Astrocyte of the hippocampus (primary cell): ENCODE results near the gene PTPRG.
A peak's percentile ranks its signal among the peaks of the same experiment; 100 is the strongest.
"Not testable (repeated sequence)": the region's sequence is repeated elsewhere in the genome, so short reads cannot be mapped to it uniquely, and the experiment has no call there.

ENCODE experiments used
- DNase-seq: peaks from one replicate; pipeline ENCODE4 v3.0.0; 2011; ENCODE audit warnings: low read depth, low spot score

Gene PTPRG

DNA sequence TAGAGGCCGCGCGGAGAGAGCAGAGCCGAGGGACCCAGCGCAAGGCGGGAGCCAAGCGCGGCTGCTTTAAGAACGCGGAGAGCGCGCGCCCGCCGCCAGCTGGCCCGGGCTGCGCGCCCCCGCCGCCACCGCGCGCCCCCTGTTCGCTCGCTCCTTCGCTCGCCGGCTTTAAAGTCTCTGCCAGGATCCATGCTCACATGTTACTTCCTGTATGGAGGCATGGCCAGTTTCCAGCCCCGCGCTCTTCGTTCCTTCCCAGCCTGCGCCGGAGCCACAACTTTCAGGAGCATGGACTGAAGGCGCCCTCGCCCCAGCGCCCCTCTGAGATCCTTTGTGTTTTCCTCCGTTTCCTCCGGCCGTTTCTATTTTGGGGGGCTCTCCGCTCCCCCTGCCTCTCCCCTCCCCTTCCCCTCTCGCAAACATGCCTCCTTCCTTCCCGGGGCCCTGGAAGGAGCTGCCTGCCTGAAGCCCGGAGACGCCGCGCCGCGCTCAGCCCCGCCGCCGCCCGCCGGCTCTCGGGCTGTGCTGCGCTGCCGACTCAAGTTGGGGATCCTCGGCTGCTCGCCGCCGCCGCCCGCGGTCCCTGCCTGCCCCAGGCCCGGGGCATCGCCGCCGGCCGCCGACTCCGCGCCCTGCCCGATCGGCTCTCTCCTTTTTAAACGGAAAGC, at the start of gene PTPRG:
Gene PTPRG (plus strand): TSS at position 198 of the 668 bp plus-strand sequence. CDS start 717 bp downstream, outside the sequence.
- peak; percentile 98 for DNase-seq

DNA sequence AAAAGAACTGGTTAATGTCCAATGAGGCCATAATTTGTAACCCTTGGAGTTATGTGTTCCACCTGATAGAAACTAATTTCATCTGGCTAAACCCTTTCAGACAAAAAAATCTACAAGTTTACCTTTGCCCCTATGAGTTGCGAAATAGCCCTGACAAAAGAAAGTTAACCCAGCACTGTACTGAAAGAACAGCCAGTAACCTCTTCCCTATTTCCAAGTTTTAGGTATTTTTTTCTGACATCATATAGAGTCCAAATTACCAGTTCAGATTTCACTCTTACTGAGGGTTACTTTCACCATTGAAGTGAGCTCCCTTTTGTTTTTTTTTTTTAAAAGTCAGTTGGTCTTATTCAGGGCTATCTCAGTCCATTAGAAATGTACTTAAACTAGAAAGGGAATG, 42.8 kb upstream of the PTPRG start:
- no peak for DNase-seq

DNA sequence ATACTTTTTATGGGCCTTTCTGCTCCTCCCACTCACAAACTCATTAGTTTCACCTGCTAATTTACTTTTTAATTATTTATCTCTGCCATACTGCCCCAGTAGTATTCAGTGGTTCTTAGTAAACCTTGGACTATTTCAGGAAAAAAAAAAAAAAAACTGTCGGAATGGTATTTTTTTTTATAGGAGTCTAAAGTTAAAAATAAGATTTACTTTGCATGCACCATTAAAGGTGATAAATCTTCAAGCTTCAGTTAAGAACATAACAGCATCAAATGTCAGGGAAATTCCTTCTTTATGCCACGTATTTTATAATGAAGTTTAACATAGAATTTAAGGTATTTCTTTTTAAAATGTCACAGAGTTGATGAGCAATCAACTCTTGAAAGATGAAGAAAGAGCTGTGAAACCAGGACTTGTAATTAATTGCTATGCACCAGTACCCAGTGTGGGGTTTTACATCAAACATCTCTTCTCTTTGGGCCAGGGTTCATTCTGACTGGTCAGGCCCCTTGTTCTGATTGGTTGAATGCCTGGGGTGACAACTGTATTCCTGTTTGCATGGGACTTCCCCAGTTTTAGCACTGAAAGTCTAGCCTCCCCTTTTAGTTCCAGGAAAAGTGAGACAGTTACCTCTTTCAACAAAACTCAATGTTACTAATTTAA, 40.3 kb upstream of the PTPRG start:
- no peak for DNase-seq

DNA sequence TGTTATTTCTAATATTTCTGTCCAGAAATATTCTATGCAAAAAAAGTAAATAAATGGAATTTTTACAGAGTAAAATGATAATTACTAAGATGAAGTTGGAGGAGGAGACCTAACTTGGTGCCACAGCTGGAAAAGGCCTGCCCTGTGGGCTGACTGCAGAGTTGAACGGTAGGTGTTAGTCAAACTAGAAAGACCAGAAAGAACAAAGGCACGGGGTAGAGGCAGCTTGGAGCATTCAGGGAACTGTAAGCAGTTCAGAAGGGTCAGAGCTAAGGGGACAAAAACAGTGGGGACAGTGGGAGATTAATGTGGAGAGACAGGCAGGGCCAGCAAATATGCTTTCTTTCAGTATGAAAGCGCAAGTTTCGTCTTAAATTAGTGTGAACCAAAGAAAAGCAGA, 39.3 kb upstream of the PTPRG start:
- DNase-seq: no peak

DNA sequence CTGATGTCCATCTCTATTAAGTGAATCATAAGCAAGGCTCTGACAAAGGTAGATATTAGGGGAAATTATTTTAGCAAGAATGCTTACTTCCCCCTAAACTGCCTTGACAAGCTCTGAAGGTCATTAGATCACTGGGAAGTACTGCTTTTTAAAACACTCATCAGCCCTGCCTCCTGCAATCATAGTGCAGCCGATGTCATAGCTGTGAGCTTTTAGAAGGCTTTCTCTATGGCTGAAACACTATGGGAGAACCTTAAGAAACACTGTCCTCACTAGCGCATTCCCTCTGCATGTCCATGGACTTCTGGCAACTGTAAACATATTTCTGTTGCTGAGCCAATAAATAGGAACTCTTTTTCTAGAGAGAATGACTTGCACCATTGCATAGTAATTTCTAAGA, 38.7 kb upstream of the PTPRG start:
- no peak for DNase-seq

- DNase-seq: no peak
These were observed 36.4 kb upstream of the PTPRG start for GRCh38 chr3:61524933-61525332.

- no peak for DNase-seq
These were observed 35.1 kb upstream of the PTPRG start for GRCh38 chr3:61526308-61526707.

GRCh38 chr3:61527011-61527410, 34.4 kb upstream of the PTPRG start:
- no peak for DNase-seq

DNA sequence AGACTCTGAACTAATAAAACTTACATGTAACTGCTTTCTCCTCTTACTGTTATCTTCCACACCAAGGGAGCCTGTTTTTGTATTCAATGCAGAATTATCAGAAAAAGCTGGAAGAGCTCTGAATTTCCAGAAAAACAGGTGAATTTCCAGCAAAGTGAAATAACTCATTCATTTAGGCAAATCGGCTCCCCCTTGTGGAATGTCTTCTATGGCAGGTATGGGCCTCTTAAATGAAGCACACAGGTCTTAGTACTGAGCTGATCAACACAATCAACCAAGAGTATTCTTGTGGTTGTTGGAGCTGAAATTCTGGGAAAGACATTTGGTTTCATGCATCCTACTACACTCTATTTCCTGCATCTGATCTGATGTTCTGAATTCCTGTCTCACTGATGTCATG, 31.0 kb upstream of the PTPRG start:
- peak; percentile 63 for DNase-seq

DNA sequence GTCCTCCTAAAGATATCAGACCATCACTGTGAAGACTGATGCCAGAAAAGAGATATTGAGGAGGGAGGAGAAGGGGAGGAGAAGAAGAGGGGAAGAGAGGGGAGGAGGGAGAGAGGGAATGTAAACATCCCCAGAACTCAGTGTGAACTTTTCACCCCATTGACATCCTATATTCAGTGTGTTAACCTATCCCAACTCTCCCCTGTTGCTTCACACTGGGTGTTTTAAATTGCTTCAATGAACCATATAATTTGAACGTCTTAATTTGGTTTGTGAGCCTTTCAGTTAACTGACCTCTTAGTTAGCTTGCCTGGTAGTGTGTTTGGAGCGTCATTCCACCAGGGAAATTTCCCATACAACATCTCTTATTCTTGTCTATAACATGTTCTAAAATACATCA, 29.8 kb upstream of the PTPRG start:
- no peak for DNase-seq

DNA sequence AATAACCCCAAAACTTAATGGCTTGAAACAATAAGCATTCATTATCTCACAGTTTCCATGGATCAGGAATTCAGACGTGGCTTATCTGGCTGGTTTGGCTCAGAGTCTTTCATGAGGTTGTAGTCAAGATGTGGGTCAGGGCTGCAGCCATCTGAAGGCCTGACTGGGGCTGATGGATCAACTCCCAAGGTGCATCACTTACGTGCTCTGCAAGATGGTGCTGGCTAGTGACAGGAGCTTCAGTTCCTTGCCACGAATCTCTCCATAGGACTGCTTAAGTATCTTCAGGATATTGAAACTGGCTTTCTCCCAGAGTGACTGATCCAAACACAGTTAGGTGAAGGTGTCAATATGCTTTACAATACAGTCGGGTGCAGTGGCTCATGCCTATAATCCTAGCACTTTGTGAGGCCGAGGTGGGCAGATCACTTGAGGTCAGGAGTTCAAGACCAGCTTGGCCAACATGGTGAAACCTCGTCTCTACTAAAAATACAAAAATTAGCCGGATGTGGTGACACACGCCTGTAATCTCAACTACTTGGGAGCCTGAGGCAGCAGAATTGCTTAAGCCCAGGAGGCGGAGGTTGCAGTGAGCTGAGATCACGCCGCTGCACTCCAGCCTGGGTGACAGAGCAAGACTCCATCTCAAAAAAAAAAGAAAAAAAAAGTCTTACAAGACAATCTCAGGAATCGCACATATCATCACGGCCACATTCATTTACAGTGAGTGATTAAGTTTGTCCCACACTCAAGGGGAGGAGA, 28.5 kb upstream of the PTPRG start:
- no peak for DNase-seq

DNA sequence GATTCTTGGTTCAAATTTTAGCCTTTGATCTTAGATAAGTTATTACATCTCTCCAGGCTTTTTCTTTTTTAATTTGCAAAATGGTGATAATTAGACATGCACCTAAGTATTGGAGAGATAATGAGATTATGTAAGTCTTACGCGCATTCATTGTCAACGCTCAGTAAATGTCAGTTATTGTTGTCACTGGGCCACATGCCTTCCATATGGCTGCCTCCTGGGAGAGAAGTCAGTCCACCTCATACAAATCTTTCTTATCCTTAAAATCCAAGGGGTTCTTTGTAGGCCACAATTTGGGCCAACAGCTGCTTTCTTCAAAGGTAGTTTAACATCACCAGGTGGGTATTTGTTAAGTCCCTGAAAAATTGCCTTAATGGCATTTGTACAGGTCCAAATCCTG, 25.5 kb upstream of the PTPRG start:
- no peak for DNase-seq

GRCh38 chr3:61537366-61537765, 24.0 kb upstream of the PTPRG start:
- DNase-seq: no peak

- no peak for DNase-seq
These were observed 22.9 kb upstream of the PTPRG start for GRCh38 chr3:61538486-61538885.

DNA sequence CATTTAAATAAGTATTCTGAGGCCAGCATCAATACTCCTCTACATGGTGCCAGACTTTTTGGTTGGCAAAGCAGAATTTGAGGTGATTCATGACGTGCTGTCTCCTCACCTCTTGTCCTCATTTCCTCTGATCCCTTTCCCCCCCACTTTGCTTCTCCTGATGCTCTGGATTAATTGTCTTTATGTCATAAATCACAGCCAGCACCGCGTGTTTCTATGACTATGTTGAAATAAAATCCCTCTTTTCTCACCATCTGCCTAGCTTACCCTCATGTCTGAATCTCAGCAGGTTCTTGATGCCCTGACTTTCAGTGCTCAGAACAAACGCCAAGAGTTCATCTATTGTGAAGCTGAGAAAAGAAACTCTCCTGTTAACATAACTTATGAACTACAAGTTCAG, 19.7 kb upstream of the PTPRG start:
- DNase-seq: no peak

- no peak for DNase-seq
These were observed 15.7 kb upstream of the PTPRG start for GRCh38 chr3:61545716-61546115.

DNA sequence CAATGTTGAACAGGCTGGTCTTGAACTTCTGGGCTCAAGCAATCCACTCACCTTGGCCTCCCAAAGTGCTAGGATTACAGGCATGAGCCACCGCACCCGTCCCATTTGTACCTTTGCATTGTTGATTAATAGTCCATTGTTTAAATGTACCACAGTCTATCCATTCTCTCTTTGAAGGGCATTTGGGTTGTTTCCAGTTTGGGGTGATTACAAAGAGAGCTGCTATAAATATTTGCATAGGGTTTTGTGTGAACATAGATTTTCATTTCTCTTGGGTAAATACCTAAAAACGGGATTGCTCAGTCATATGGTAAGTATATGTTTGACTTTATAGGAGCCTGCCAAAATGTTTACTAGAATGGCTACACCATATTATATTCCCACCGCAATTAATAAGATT, 13.7 kb upstream of the PTPRG start:
- no peak for DNase-seq

- DNase-seq: not testable (repeated sequence)
These were observed 8.7 kb upstream of the PTPRG start for GRCh38 chr3:61552704-61553103.

GRCh38 chr3:61559136-61559731, 2.1 kb upstream of the PTPRG start:
- DNase-seq: no peak

DNA sequence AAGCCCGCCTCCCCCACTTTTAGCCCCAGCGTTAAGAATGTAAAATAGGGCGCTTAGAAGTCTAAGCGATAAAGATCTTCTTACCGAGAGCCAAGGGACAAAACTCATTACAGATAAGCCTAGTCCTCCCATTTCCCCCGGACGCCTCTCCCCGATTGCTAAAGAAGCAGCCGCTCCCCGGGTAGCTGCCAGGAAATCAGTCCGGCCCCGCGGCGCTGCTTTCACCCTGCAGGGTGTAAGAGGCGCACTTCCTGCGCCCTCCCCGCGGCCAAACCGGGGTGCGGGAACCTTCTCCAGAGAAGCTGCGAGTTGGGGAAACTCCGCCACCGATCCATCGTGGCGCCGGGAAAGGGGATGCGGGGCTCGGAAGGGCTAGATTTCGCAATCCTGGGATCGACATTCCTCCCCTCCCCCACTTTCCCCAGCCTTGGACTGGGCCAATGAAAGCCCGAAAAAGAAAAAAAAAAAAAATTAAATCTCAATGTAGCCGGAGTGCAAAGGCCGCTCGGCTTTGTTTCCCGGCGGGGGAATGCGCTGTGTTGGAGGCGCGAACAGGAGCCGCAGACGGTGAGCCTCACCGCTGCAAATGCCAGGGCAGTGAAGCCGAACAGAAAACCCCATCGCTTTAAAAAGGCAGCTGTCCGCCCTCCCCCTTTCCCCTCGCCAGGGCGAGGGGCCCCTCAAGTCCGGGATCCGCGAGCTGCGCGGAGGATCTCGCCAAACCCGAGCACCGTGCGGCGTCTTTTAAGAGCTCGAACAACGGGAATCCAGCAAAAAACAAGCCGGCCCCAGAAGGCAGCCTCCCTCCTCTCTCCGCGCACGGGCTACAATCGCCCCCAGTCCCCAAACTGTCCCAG, 626 bp upstream of the PTPRG start:
- DNase-seq: peak; percentile 89

DNA sequence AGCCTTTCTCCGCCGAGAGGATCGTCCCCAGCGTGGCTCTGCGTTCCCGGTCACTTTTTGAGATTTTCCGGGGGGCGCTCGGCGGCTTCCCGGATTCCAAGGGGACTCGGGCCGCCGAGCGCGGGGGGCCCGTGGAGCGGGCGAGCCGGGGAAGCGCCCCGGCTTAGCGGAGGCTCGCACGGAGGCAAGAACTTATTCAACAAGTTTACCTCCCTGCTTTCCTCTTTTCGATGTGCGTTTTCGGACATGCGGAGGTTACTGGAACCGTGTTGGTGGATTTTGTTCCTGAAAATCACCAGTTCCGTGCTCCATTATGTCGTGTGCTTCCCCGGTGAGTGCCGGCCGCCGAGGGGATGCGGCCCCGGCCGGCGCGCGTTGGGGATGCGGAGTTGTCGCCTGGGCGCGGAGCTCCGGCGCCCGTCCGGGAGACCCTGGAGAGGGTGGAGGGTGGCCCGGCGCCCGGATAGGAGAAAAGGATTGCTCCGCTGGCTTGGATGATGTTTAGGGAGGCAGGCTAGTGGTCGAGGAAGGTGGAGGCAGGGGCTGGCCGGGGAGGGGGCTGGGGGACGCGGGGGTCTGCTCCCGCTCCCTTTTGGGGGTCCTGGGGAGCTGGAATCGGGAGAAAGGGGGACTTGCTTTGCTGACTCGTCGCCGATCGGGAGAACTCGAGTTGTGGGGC, 810 bp downstream of the PTPRG start:
- peak; percentile 67 for DNase-seq
